Measurements from ENCODE around the gene RASL11B.

- TF ChIP-seq CTCF (IDR thresholded peaks at IDR 0.05) (no peak), POLR2A (IDR thresholded peaks at IDR 0.05) (no peak)
Measured at GRCh38 chr4:52842792-52843191, 19.3 kb upstream of the RASL11B start.

Data from suprapubic skin (tissue), 3 donors.